GM12872 (cell line): ENCODE data around the gene DUSP9.

Source experiments
- TF ChIP-seq, protein P1 (sequence below): IDR thresholded peaks from 3 replicates; pipeline ENCODE4 v1.5.1; 2011; ENCODE audit warnings: low read depth, mild to moderate bottlenecking, low read length, moderate library complexity; ENCODE audit not compliant: insufficient read depth

The DUSP9 gene

DNA sequence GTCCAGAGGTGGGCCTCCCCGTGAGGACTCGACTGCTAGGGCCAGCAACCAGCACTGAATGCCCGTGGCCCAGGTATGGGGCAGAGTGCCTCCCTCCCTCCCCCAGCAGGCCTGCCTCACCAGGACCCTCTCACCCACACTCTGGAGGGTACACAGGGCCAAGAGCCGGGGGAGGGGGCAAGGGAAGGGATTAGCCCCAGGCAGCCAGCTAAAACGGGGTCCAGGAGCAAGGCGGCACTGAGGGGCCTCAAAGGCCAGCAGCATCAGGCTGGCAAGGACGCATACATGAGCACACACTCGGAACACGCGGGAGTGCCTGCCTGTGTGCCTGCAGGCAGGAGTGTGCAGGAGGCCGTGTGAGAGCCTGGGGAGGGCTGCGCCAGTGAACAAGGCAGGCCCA, 18.3 kb upstream of the DUSP9 start:
- TF ChIP-seq, protein P1, sequence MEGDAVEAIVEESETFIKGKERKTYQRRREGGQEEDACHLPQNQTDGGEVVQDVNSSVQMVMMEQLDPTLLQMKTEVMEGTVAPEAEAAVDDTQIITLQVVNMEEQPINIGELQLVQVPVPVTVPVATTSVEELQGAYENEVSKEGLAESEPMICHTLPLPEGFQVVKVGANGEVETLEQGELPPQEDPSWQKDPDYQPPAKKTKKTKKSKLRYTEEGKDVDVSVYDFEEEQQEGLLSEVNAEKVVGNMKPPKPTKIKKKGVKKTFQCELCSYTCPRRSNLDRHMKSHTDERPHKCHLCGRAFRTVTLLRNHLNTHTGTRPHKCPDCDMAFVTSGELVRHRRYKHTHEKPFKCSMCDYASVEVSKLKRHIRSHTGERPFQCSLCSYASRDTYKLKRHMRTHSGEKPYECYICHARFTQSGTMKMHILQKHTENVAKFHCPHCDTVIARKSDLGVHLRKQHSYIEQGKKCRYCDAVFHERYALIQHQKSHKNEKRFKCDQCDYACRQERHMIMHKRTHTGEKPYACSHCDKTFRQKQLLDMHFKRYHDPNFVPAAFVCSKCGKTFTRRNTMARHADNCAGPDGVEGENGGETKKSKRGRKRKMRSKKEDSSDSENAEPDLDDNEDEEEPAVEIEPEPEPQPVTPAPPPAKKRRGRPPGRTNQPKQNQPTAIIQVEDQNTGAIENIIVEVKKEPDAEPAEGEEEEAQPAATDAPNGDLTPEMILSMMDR: no peak

DNA sequence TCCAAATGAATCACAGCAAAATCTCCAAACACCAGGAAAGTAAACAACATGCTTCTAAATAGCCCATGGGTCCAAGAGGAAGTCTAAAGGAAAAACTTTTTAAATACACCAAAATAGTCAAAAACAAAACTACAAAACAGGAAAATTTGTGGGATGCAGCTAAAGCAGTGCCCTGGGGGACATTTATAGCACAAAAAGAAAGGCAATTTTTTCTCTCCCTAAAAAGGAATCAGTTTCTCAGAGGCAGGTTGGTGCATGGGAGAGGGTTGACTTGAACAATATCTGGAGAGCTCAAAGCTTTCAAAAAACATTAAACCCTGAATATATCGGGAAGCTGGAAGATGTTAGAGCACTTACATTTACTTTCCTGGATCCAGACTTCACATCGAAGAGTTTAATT, 15.7 kb upstream of the DUSP9 start:
- TF ChIP-seq, protein P1: no peak

DNA sequence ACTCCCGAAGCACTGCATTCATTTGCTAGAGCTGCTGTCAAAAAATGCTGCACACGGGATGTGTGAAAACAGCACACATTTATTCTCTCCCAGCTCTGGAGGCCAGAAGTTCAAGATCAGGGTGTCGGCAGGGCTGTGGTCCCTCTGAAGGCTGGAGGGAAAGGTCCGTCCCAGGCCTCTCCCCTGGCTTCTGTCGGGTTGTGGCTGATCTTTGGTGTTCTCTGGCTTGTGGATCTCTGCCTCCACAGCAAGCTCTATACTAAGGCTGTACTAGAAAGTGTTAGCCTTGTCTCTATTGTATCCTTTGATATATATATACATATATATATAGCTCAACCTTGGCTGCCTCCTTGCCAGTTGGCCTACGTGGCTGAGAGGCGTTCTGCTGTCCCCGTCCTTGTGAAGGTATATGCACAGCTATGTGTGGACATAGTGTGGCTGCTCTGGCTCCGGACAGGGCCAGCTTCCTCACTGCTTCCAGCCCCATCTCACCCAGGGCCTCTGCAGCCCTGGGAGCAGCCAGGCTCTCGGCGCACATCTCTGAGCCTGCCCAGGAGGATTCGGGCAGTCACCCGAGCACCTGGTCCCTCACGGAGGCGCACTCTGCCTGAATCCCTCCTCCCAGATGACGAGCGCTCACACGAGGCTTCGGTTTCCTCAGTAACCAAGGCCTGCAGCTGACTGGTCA, 15.0 kb upstream of the DUSP9 start:
- TF ChIP-seq, protein P1: no peak

DNA sequence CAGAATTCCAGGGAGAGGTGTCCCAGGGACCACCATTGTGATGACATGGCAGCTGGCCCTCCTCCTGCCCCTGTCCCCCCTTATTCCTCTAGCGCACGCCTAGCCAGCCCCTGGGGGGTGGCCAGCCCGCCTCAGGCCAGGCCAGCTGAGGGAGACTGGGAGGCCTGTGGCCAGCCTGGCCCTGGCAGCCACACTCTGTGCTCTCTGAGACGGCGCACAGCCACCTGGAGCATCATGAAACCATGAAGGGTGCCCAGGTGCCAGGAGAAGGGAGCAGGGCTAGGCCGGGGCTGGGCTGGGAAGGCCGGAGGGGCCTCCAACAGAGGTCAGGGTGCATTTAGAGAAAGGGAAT, 14.4 kb upstream of the DUSP9 start:
- TF ChIP-seq, protein P1: no peak

DNA sequence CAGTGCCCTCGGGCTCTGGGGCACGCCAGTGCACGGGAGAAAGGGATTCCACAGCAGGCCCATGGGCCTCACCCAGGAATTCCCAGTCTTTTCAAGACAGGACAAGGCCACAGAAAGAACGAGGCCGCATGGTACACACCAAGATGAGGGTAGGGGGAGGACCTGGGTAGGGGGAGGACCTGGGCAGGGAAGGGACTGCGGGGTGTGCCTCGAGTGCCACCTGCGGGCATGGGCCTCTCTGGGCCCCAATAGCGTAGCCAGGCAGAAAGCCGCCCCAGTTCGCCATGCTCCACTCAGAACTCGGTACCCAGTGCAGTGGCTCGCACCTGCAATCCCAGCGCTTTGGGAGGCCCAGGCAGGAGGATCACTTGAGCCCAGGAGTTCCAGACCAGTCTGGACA, 14.0 kb upstream of the DUSP9 start:
- TF ChIP-seq, protein P1: no peak

DNA sequence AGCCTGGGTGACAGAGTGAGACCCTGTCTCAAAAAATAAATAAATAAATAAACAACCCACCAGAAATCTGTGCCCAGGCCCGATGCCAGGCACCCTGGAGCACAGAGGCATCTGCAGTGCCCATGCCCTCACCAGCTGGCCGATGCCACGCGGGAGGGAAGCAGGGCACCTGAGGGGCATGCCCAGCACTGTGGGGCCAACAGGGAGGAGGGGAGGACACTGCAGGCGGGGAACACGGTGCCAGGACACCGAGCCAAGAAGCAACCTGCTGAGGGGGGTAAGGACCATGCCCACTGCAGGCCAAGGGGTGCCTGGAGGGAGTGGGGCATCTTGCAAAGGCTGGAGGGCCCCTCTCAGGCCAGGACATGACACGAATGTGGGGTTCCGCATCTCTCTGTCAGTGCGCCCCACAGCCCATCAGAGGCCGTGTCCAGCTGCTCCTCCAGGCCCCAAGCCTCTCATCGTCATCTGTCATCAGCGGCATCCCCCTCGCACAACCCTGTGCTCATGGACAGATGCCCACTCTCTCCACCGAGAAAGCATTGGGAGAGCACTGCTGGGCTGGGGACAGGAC, 13.3 kb upstream of the DUSP9 start:
- TF ChIP-seq, protein P1: no peak

DNA sequence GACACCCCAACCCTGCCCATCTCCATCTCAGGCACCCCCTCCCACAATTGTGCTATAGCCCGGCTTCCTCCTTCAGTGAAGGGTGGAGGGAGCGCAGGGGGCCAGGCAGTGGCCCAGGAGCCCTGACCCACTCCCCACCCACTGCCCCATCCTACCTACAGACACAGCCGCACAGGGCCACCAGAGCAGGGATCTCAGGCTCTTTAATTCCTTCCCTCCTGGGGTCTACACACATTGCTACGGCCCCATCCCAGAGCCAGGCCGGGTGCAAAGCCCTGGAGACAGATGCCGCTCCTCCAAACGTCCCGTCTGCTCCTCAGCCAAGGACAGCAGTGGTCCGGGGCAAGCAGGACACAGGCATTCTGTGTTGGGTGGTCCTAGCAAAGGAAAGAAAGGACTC, 12.8 kb upstream of the DUSP9 start:
- TF ChIP-seq, protein P1: no peak

DNA sequence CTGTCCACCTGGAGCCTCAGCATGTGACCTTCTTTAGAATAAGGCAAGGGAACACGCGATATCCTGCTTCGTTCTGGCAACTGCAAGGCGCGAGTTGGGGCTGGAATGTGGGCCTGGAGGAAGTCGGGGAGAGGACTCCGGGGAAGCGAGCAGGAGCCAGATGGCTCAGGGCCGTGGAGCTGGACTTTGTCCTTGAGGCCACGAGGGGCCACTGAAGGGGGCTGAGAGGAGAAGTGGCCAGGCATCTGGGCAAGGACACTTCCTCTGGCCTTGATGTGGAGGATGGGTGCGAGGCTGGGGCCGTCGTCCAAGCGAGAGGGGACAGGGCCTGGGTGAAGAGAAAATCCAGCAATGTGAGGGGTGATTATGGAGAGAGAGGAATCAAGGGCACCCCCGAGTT, 12.2 kb upstream of the DUSP9 start:
- TF ChIP-seq, protein P1: no peak
